Thoracic aorta (tissue), 2 donors: ENCODE results near the gene F12. TPM values are rescaled to one million over a fixed set of nuclear protein-coding genes. Genes with fewer than 3 reads are reported as not detected.
A peak's percentile ranks its signal among the peaks of the same experiment; 100 is the strongest.

Experiments used
- ATAC-seq: fragments of 150-250 bp; one replicate; pipeline ENCODE4 v1.8.0; 2017; ENCODE audit warnings: low read depth; ENCODE audit not compliant: insufficient number of reproducible peaks, low FRiP score
- DNase-seq: peaks from one replicate; pipeline ENCODE4 v3.0.0-alpha.2; 2020; ENCODE audit warnings: low spot score
- H3K27ac ChIP-seq, 2 donors: fragments of 200-600 bp; sonication (generic); 1 replicate in 1 of 2; 2 replicates in 1 of 2; pipeline ENCODE4 v1.5.1; 2016; ENCODE audit warnings: mild to moderate bottlenecking in 2 of 2, moderate library complexity in 2 of 2
- H3K27me3 ChIP-seq: fragments of 200-600 bp; sonication (generic); replicated peaks from 2 replicates; pipeline ENCODE4 v1.6.0; 2016; ENCODE audit warnings: mild to moderate bottlenecking; ENCODE audit not compliant: insufficient read depth
- H3K36me3 ChIP-seq: fragments of 200-600 bp; sonication (generic); one replicate; pipeline ENCODE4 v1.5.1; 2016
- H3K4me1 ChIP-seq, 2 donors: fragments of 200-600 bp; sonication (generic); 1 replicate in 1 of 2; 2 replicates in 1 of 2; pipeline versions ENCODE4 v1.5.1 to v1.6.0; 2016; ENCODE audit warnings: low read depth in 2 of 2, mild to moderate bottlenecking in 1 of 2; ENCODE audit not compliant: control insufficient read depth in 1 of 2
- H3K4me3 ChIP-seq: fragments of 200-600 bp; sonication (generic); 2 replicates; pipeline ENCODE4 v1.5.1; 2016; ENCODE audit warnings: mild to moderate bottlenecking
- H3K9me3 ChIP-seq: fragments of 200-600 bp; sonication (generic); 2 replicates; pipeline ENCODE4 v1.5.1; 2016
- CTCF ChIP-seq: fragments of 200-600 bp; sonication (generic); IDR thresholded peaks from one replicate; pipeline ENCODE4 v1.5.1; 2019; ENCODE audit warnings: antibody characterized with exemption
- total RNA-seq, 2 donors: library from RNA; depleted of rRNA; stranded (reverse); fragments of >200 nt; gene quantifications; one replicate each; pipeline versions ENCODE4 v1.1.0 to v1.2.3, GENCODE V29; 2016

F12 gene
- total RNA-seq, 2 donors from 2014 or later: not detected

GRCh38 chr5:177410575-177410974 is 1.2 kb upstream of the F12 start:
- ATAC-seq: no peak
- TF ChIP-seq CTCF: no peak
- Histone ChIP-seq H3K9me3 (no peaks in the 10 kb centered on the region), H3K4me3 (no peak overlapping the region), H3K4me1 (no peaks in the 10 kb centered on the region), H3K27me3 (no peaks in the 10 kb centered on the region), H3K27ac (no peak overlapping the region), H3K36me3 (no peaks in the 10 kb centered on the region)
- no peak for DNase-seq

- no peak overlapping the region for H3K27ac ChIP-seq
- DNase-seq (no peak), ATAC-seq (no peak)
- H3K4me3 ChIP-seq: no peak overlapping the region
- H3K9me3 ChIP-seq: no peaks in the 10 kb centered on the region
- TF ChIP-seq CTCF: no peak
- peaks cover 15% of the 10 kb centered on the region for H3K27me3 ChIP-seq
- H3K36me3 ChIP-seq: no peaks in the 10 kb centered on the region
- H3K4me1 ChIP-seq: peaks cover 17 to 27% of the 10 kb centered on the region in 2 donors
Measured at GRCh38 chr5:177405805-177406204, 3.6 kb downstream of the F12 start.

GRCh38 chr5:177405312-177405711 is 4.1 kb downstream of the F12 start:
- Histone ChIP-seq H3K36me3 (no peaks in the 10 kb centered on the region), H3K27me3 (peaks cover 19% of the 10 kb centered on the region)
- DNase-seq: no peak

GRCh38 chr5:177404641-177405179 is 4.7 kb downstream of the F12 start:
- no peaks in the 10 kb centered on the region for H3K9me3 ChIP-seq
- TF ChIP-seq CTCF: no peak
- H3K4me1 ChIP-seq: peaks cover 17 to 37% of the 10 kb centered on the region in 2 donors
- H3K4me3 ChIP-seq: peak overlapping the region; percentile 81
- H3K27me3 ChIP-seq: peaks cover 25% of the 10 kb centered on the region
- no peak overlapping the region for H3K27ac ChIP-seq
- ATAC-seq: no peak
- no peaks in the 10 kb centered on the region for H3K36me3 ChIP-seq
- DNase-seq: no peak

More at GRCh38 chr5:177405312-177405711, 4.1 kb downstream of the F12 start:
- Histone ChIP-seq H3K4me3 (no peak overlapping the region), H3K27ac (no peak overlapping the region), H3K4me1 (peaks cover 17 to 31% of the 10 kb centered on the region in 2 donors), H3K9me3 (no peaks in the 10 kb centered on the region)
- TF ChIP-seq CTCF: no peak
- ATAC-seq: no peak

- TF ChIP-seq CTCF: peak; percentile 67
- peak overlapping the region; percentile 81 for H3K4me3 ChIP-seq
- ATAC-seq (peak; percentile 53), DNase-seq (peak; percentile 52)
- H3K9me3 ChIP-seq: no peaks in the 10 kb centered on the region
- peaks cover 32% of the 10 kb centered on the region for H3K27me3 ChIP-seq
- H3K36me3 ChIP-seq: no peaks in the 10 kb centered on the region
- peaks cover 17 to 38% of the 10 kb centered on the region in 2 donors for H3K4me1 ChIP-seq
- peak overlapping the region in 1 of 2 donors; percentile 4 for H3K27ac ChIP-seq
Measured at GRCh38 chr5:177403792-177404640, 5.3 kb downstream of the F12 start.
